Endodermal cell (in vitro differentiated cells): ENCODE data around the gene PDCD1. TPM values are rescaled to one million over a fixed set of nuclear protein-coding genes. Genes with fewer than 3 reads are reported as not detected.

Experiments
- DNase-seq: peaks from one replicate; pipeline ENCODE4 v3.0.0-alpha.2; 2017
- H3K27ac ChIP-seq: 2 replicates; pipeline ENCODE4 v1.5.1; 2013; ENCODE audit warnings: mild to moderate bottlenecking, low read depth, low read length, moderate library complexity
- H3K27me3 ChIP-seq: 2 replicates; pipeline ENCODE4 v1.6.1; 2013; ENCODE audit warnings: mild to moderate bottlenecking, low read length, moderate library complexity; ENCODE audit not compliant: insufficient read depth, control insufficient read depth, poor library complexity, severe bottlenecking
- H3K36me3 ChIP-seq: 2 replicates; pipeline ENCODE4 v1.7.0; 2013; ENCODE audit warnings: mild to moderate bottlenecking, low read length, moderate library complexity; ENCODE audit not compliant: control insufficient read depth, insufficient read depth
- H3K4me1 ChIP-seq: one replicate; pipeline ENCODE4 v1.7.0; 2013; ENCODE audit warnings: low read length; ENCODE audit not compliant: control insufficient read depth, insufficient read depth
- H3K4me3 ChIP-seq: 2 replicates; pipeline ENCODE4 v1.5.1; 2013; ENCODE audit warnings: mild to moderate bottlenecking, low read length, moderate library complexity
- H3K9ac ChIP-seq: 2 replicates; pipeline ENCODE4 v1.6.1; 2013; ENCODE audit warnings: mild to moderate bottlenecking, low read length, moderate library complexity; ENCODE audit not compliant: poor library complexity, severe bottlenecking; ENCODE audit errors: extremely low read depth
- H3K9me3 ChIP-seq: 2 replicates; pipeline ENCODE4 v1.6.1; 2013; ENCODE audit warnings: mild to moderate bottlenecking, low read length, moderate library complexity; ENCODE audit not compliant: control insufficient read depth
- H3K27ac Mint-ChIP-seq: 2 replicates; pipeline ENCODE4 v1.8.0; 2020; ENCODE audit warnings: mixed read lengths
- H3K27me3 Mint-ChIP-seq: 2 replicates; pipeline ENCODE4 v1.8.0; 2021; ENCODE audit warnings: mild to moderate bottlenecking, mixed read lengths; ENCODE audit not compliant: insufficient read depth
- H3K36me3 Mint-ChIP-seq: 2 replicates; pipeline ENCODE4 v1.8.0; 2020; ENCODE audit warnings: low read depth, mixed read lengths
- H3K4me1 Mint-ChIP-seq: 2 replicates; pipeline ENCODE4 v1.8.0; 2020; ENCODE audit warnings: mixed read lengths
- H3K4me3 Mint-ChIP-seq: 2 replicates; pipeline ENCODE4 v1.8.0; 2020; ENCODE audit warnings: mild to moderate bottlenecking, moderate library complexity, mixed read lengths
- H3K9me3 Mint-ChIP-seq: 2 replicates; pipeline ENCODE4 v1.8.0; 2020; ENCODE audit warnings: mild to moderate bottlenecking, mixed read lengths
- WGBS, 2 experiments: methylation state at CpG; one replicate each; pipeline versions ENCODE4 v1.1.5 to v1.1.7; 2013; ENCODE audit warnings: missing lambda C conversion rate in 2 of 2, mixed read lengths in 1 of 2; ENCODE audit not compliant: insufficient coverage in 1 of 2, insufficient read length in 1 of 2; 5-methylcytosine and 5-hydroxymethylcytosine counted together
- total RNA-seq, 2 donors: library from RNA; stranded (reverse); fragmentation: NEBNext Ultra II Directional in 1 of 2; extraction: Animal tissue kit (Norgen Biotek cat#: 25700) in 1 of 2; gene quantifications; 2 replicates in 1 of 2; 3 replicates in 1 of 2; pipeline ENCODE4 v1.2.1, GENCODE V29; 2021
- TF ChIP-seq, protein P1 (sequence below): fragments of 200-600 bp; sonication (generic); conservative IDR thresholded peaks from 2 replicates; pipeline ENCODE4 v1.5.0; 2021; ENCODE audit warnings: antibody characterized with exemption, mild to moderate bottlenecking

Gene PDCD1
- total RNA-seq, 2 donors from 2014 or later, result 0.20 TPM; not detected in 1

GRCh38 chr2:241887806-241888522 lies 29.3 kb upstream of the PDCD1 start:
- Histone ChIP-seq H3K4me3 (no peak overlapping the region), H3K4me1 (no peaks in the 10 kb centered on the region), H3K9ac (no peak overlapping the region), H3K36me3 (no peaks in the 10 kb centered on the region), H3K27ac (no peak overlapping the region), H3K27me3 (no peaks in the 10 kb centered on the region), H3K9me3 (peaks cover 3% of the 10 kb centered on the region)
- no peak overlapping the region for H3K27ac Mint-ChIP-seq
- H3K36me3 Mint-ChIP-seq, result peaks cover 9% of the 10 kb centered on the region
- DNase-seq, result no peak
- H3K4me3 Mint-ChIP-seq, result no peak overlapping the region
- 81 to 84% methylated on average over 11 to 18 of the region's 24 CpGs for whole genome bisulfite sequencing, 2 experiments
- no peaks in the 10 kb centered on the region for H3K27me3 Mint-ChIP-seq
- H3K9me3 Mint-ChIP-seq, result peaks cover 9% of the 10 kb centered on the region
- TF ChIP-seq, protein P1, sequence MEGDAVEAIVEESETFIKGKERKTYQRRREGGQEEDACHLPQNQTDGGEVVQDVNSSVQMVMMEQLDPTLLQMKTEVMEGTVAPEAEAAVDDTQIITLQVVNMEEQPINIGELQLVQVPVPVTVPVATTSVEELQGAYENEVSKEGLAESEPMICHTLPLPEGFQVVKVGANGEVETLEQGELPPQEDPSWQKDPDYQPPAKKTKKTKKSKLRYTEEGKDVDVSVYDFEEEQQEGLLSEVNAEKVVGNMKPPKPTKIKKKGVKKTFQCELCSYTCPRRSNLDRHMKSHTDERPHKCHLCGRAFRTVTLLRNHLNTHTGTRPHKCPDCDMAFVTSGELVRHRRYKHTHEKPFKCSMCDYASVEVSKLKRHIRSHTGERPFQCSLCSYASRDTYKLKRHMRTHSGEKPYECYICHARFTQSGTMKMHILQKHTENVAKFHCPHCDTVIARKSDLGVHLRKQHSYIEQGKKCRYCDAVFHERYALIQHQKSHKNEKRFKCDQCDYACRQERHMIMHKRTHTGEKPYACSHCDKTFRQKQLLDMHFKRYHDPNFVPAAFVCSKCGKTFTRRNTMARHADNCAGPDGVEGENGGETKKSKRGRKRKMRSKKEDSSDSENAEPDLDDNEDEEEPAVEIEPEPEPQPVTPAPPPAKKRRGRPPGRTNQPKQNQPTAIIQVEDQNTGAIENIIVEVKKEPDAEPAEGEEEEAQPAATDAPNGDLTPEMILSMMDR, result no peak
- peaks cover 8% of the 10 kb centered on the region for H3K4me1 Mint-ChIP-seq

- Mint-ChIP-seq H3K27ac (no peak overlapping the region), H3K36me3 (peaks cover 9% of the 10 kb centered on the region), H3K27me3 (no peaks in the 10 kb centered on the region), H3K4me3 (no peak overlapping the region), H3K4me1 (peaks cover 9% of the 10 kb centered on the region), H3K9me3 (peaks cover 9% of the 10 kb centered on the region)
- Histone ChIP-seq H3K9ac (no peak overlapping the region), H3K9me3 (peaks cover 3% of the 10 kb centered on the region), H3K27me3 (no peaks in the 10 kb centered on the region), H3K4me1 (no peaks in the 10 kb centered on the region), H3K36me3 (no peaks in the 10 kb centered on the region), H3K27ac (no peak overlapping the region), H3K4me3 (no peak overlapping the region)
- WGBS, 2 experiments, result 89 to 90% methylated on average over 12 to 19 of the region's 19 CpGs
- TF ChIP-seq, protein P1, result no peak
- DNase-seq, result no peak
These were observed 28.2 kb upstream of the PDCD1 start for GRCh38 chr2:241886840-241887447.

DNA sequence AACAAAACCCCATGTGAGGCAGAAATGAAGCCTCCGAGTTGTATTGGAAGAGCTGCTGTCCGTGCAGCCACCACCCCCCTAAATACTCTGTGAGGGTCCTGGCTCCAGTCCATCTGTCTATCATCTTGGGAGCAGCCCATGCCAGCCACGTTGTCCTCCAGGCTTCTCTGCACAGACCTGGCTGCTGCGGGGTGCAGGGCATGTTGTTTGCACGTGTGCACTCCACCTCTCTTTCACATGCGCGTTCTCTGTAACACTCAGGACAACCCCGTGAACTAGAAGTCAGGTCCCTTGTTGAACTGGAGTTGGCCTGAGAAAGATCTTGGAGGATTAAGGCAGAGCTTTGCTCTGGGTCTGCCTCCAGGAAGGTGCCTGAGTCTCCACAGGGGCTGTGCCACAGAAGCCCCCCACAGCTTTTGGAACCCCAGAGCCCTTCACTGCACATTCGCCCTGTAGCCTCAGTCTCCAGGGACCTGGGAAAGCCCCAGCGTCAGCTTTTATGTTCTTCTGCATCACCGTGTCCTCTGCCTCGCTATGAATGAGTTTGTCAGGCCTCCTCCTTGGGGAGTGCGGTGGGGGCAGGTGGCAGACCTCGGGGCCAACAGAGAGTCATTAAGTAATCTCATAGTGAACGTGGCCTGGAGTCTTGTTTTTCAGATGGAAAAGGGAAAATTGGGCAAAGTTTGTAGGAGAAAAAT lies 27.4 kb upstream of the PDCD1 start:
- WGBS, 2 experiments, result 83 to 87% methylated on average over 12 to 15 of the region's 15 CpGs

More for the DNA sequence above, 27.4 kb upstream of the PDCD1 start:
- Histone ChIP-seq H3K9me3 (peaks cover 3% of the 10 kb centered on the region), H3K9ac (no peak overlapping the region), H3K27me3 (no peaks in the 10 kb centered on the region), H3K4me3 (no peak overlapping the region), H3K4me1 (no peaks in the 10 kb centered on the region), H3K27ac (no peak overlapping the region), H3K36me3 (no peaks in the 10 kb centered on the region)
- H3K9me3 Mint-ChIP-seq, result peaks cover 9% of the 10 kb centered on the region
- no peak overlapping the region for H3K4me3 Mint-ChIP-seq
- no peaks in the 10 kb centered on the region for H3K27me3 Mint-ChIP-seq
- H3K36me3 Mint-ChIP-seq, result peaks cover 9% of the 10 kb centered on the region
- DNase-seq, result no peak
- H3K4me1 Mint-ChIP-seq, result peaks cover 9% of the 10 kb centered on the region
- TF ChIP-seq, protein P1, result no peak
- H3K27ac Mint-ChIP-seq, result no peak overlapping the region
